SU-DHL-6 (cell line): Measurements from ENCODE around the gene DCC.

Experiments
- CTCF ChIP-seq: fragments of 200-600 bp; sonication (generic); IDR thresholded peaks from one replicate; pipeline ENCODE4 v1.5.1; 2017; ENCODE audit warnings: antibody characterized with exemption, mild to moderate bottlenecking, low read length, moderate library complexity; ENCODE audit not compliant: insufficient read depth, poor library complexity, severe bottlenecking
- EZH2phosphoT487 ChIP-seq: fragments of 200-600 bp; sonication (generic), shearing (Covaris generic); conservative IDR thresholded peaks from 2 replicates; pipeline ENCODE4 v1.6.1; 2018; ENCODE audit warnings: mild to moderate bottlenecking, antibody characterized with exemption, low read length, moderate library complexity, mixed read lengths

DNA sequence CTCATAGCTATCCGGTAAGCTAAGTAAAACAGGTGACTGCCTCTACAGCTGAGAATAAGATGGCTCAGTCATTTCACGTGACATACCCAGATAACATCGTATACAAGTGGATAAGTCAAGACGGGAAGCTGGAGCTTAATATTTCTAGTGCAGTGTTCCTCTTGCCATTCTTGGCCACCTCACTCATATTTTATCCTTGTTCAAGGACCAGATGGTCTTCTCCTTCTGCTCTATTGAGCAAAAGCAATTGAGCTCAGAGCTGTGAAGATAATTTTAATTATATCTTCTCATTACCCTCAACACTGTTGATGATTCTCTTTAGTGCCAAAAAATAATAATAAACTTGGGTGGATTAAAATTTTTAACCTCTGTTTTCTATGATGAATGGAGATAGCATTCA lies 201.1 kb downstream of the DCC start:
- TF ChIP-seq CTCF (no peak), EZH2phosphoT487 (no peak)
